Measurements from ENCODE around the gene CEBPB.
"Not testable (repeated sequence)": the region's sequence is repeated elsewhere in the genome, so short reads cannot be mapped to it uniquely, and the experiment has no call there.

CEBPB gene

GRCh38 chr20:50193836-50194421 is 3.3 kb downstream of the CEBPB start:
- DNase-seq: no peak

DNA sequence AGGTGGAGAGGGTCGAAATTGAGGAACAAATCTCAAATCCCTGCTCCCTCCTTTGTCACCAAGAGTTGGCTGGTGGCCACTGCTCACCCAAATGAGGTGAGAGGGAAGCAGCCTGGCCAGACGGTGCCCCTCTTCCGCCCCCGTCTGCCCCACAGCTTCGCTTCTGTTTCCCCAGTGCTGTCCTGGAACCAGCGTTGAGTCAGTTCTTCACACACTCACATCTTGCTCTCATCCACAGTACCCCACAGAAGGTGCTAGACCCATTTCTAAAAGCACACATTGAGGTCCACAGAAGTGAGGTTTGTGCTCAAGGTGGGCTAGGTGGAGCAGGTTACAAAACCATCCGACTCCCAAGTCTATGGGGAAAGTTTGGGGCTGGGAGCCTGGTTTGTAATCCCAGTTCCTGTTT is 3.8 kb downstream of the CEBPB start:
- no peak for DNase-seq

DNA sequence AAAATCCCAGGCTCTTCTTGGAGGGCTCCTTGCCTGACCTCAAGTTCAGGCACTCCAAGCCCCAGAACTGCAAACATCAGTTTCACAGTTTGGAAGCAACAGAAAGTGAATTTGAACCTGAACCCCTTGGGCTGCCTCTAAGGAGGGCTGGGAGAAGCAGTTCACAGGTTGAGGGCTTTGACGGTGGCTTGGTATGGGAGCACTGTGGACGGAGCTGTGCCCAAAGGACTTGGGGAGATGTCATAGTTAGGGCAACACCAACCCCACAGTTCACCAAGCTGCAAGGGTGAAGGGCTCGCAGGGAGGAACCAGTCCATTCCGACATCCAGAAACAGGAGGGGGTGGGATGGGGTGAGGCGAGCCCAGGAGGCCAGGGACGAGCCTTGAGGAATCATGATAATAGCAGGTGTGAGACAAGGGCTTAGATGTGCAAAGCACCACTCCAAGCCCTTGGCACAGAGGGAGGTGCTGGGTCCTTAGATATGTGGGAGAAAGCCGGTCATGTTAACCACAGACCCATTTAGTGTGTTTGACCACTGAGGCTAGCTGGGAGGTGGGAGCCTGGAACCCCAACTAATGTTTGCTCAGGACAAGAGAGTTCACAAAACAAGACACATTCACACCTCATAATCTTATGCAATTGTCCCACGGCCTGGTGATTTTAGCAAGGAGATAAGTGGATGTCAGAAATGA is 4.3 kb downstream of the CEBPB start:
- no peak for DNase-seq

GRCh38 chr20:50195524-50196120 is 5.0 kb downstream of the CEBPB start:
- DNase-seq: no peak

GRCh38 chr20:50196248-50196647 is 5.6 kb downstream of the CEBPB start:
- no peak for DNase-seq

DNA sequence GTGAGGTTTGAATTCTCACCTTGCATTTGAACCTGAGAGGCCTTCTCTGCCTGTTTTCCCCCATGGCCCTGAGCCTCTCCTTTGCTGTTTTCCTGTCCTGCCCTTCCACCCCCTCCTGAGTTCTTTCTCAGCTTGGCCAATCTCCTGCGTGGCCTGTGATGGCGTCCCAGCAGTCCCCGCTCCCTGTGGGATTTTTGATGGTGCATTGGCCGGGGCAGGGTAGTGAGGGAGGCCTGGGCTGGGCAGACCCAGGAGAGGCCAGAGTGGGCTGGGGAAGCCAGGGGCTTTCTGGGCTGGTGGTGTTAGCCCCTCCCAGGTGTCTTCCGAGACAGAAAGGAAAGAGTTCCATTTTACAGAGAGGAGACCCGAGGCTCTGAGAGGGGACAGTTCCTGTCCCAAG is 6.3 kb downstream of the CEBPB start:
- no peak for DNase-seq

DNA sequence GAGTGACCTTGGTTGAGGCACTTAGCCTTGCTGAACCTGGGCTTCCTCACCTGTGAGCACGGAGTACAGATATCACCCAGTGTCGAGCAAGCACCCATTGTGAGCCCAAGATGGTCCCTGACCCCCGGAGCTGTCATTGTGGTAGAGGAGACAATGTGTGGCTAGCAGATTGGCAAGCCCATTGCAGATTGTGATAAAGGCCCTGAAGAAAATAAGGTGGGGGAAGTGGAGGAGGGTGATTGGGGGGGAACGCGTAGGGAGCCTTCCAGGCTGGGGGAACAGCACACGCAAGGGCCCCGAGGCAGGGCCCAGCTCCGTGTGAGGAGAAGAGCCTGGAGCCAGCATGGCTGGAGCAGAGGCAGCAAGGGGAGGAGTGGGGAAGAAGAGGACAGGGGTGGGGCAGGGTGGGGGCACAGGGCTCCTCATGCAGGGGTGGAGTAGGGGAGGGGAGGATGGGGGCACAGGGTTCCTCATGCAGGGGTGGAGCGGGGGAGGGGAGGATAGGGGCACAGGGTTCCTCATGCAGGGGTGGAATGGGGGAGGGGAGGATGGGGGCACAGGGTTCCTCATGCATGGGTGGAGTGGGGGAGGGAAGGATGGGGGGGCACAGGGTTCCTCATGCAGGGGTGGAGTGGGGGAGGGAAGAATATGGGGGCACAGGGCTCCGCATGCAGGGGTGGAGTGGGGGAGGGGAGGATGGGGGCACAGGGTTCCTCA is 7.0 kb downstream of the CEBPB start:
- DNase-seq: no peak

GRCh38 chr20:50198180-50198666 is 7.6 kb downstream of the CEBPB start:
- no peak for DNase-seq

GRCh38 chr20:50198716-50199115 is 8.1 kb downstream of the CEBPB start:
- no peak for DNase-seq

- no peak for DNase-seq
Observed at GRCh38 chr20:50199703-50200102, 9.1 kb downstream of the CEBPB start.

- no peak for DNase-seq
Observed at GRCh38 chr20:50200482-50201104, 10.0 kb downstream of the CEBPB start.

- DNase-seq: not testable (repeated sequence)
Observed at GRCh38 chr20:50201710-50202109, 11.1 kb downstream of the CEBPB start.

GRCh38 chr20:50202677-50203076 is 12.0 kb downstream of the CEBPB start:
- DNase-seq: peak; percentile 33

DNA sequence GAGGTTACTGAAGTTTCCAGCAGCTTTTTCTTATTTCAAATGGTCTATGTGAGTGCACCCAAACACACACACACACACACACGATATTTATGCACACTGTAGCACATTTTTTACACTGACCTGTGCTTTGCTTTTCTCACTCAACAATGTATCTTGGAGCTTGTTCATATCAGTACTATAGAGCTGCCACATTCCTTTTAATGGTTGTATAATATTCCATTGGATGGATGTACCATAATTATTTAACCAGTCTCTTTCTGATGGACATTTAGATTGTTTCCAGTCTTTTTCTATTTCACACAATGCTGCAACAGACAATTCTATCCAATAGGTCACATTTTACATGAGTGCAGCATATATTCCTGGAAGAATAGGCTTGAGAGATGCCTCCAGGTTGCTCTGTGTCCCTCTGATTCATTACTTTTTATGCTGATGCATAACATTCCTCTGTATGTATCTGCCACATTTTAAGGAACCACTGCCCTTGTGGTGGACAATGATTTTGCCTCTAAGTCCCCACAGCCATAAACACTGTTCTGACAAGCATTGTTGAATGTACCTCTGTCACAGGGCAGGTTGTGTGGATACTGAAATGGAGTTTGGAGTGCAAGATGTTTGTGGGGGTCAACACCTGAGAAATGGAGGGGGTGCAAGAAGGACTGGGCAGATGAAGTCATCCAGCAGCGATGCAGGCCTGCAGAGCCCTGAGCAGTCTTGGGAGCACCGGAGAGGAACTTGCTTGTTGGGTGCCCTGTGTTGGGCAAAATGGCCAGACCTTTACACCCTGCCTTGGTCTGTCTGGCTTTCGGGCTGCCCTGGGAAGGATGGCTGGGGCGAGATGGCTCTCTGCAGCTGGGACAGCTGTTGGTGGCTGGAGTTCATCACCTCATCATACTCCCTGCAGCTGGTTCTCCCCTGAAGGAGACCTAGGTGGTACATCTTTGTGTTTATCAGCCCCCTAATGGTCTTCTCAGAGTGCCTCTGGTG is 13.6 kb downstream of the CEBPB start:
- DNase-seq: no peak

DNA sequence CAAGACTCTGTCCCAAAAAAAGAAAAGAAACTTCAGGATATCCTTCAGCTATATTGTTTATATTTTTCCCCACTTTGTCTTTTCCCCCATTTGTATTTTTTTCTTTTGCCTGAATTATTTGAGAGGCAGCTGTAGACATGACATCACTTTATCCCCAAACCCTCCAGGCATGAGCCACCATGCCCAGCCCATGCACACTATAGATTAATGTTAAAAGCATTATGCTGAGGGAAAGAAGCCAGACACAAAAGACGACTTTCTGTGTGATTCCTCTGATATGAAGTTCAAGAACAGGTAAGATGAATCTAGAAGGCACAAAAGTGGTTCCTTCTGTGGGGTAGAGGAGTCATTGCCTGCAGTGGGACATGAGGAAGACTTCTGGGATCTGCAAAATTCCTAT is 16.4 kb downstream of the CEBPB start:
- DNase-seq: no peak

DNA sequence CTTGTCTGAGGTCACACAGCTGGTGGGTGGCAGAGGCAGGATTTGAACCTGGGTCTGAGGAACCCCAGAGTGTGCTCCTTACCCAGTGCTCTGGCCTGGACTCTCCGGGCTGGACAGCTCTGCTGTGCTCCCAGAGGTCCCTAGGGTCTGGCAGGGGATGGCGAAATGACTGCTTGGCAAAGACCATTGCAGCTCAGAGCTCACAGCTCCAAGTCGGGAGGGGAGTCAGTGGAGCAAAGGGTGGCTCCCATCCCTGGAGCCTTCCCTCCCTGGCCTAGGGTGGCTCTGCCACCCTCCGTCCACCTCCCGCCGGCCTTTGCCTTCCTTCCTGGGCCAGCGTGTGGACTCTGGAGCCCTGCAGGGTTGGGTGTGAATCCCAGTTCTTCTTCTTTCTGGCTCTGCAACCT is 17.5 kb downstream of the CEBPB start:
- no peak for DNase-seq

- not testable (repeated sequence) for DNase-seq
Observed at GRCh38 chr20:50208815-50209214, 18.2 kb downstream of the CEBPB start.

GRCh38 chr20:50210066-50210619 is 19.5 kb downstream of the CEBPB start:
- DNase-seq: no peak

- DNase-seq: no peak
Observed at GRCh38 chr20:50211091-50211490, 20.5 kb downstream of the CEBPB start.

DNA sequence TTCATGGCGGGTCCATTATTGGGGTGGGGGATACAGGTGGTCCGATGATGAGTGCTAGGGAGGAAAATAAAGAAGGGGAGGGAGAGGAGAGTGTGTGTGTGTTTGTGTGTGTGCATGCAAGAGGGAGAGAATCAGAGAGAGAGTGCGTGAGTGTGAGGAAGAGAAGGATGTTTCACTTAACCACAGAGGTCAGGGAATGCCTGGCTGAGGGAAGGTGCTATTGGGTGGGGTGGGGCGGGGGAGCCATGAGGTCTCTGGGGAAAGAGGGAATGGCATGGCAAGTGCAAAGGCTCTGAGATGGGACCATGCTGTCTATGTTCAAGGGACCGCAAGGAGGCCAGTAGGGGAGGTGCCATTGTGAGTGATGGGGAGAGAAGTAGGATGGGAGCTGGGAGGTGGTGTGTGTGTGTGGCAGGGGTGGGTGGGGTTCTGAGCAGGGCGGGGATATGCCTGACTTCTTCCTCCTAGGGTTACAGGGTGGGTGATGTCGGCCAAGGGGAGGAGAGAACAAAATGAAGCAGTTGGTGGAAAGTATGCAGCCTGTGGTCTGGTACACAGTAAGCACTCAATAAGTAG is 23.0 kb downstream of the CEBPB start:
- DNase-seq: no peak

Data from RPMI8226 (cell line).